ENCODE results near the gene SNAPC2. TPM values are rescaled to one million over a fixed set of nuclear protein-coding genes. Genes with fewer than 3 reads are reported as not detected.

The SNAPC2 gene
- total and polyA plus RNA-seq, 2 donors = 6.4 to 16.0 TPM

- 97% methylated on average over 22 of the region's 22 CpGs for WGBS
- DNase-seq (ENCODE audit: low read depth in 6 of 9, low spot score in 9 of 9) = no peak
- no peaks in the 10 kb centered on the region for H3K27me3 ChIP-seq (ENCODE audit: control insufficient read depth in 2 of 2, insufficient read depth in 1 of 2, low read length in 1 of 2)
- H3K4me3 ChIP-seq (ENCODE audit: low read length in 2 of 2) = no peak overlapping the region
- no peak overlapping the region for H3K27ac ChIP-seq (ENCODE audit: low read depth in 1 of 2, low read length in 1 of 2)
- no peaks in the 10 kb centered on the region for H3K4me1 ChIP-seq (ENCODE audit: control insufficient read depth in 2 of 2, insufficient read depth in 2 of 2, low read length in 2 of 2)
- peaks cover 0 to 1% of the 10 kb centered on the region in 2 donors for H3K9me3 ChIP-seq (ENCODE audit: control insufficient read depth in 2 of 2, insufficient read depth in 1 of 2, low read length in 1 of 2)
- peaks cover 73 to 87% of the 10 kb centered on the region in 2 donors for H3K36me3 ChIP-seq (ENCODE audit: control insufficient read depth in 2 of 2, insufficient read depth in 2 of 2, low read length in 1 of 2)
Measured at GRCh38 chr19:7962644-7963268, 42.6 kb downstream of the SNAPC2 start.

GRCh38 chr19:7963566-7963965 lies 43.4 kb downstream of the SNAPC2 start:
- Histone ChIP-seq H3K4me3 (ENCODE audit: low read length in 2 of 2) (no peak overlapping the region), H3K9me3 (ENCODE audit: control insufficient read depth in 2 of 2, insufficient read depth in 1 of 2, low read length in 1 of 2) (peaks cover 0 to 1% of the 10 kb centered on the region in 2 donors), H3K4me1 (ENCODE audit: control insufficient read depth in 2 of 2, insufficient read depth in 2 of 2, low read length in 2 of 2) (no peaks in the 10 kb centered on the region), H3K27ac (ENCODE audit: low read depth in 1 of 2, low read length in 1 of 2) (no peak overlapping the region), H3K27me3 (ENCODE audit: control insufficient read depth in 2 of 2, insufficient read depth in 1 of 2, low read length in 1 of 2) (no peaks in the 10 kb centered on the region), H3K36me3 (ENCODE audit: control insufficient read depth in 2 of 2, insufficient read depth in 2 of 2, low read length in 1 of 2) (peaks cover 74 to 87% of the 10 kb centered on the region in 2 donors)
- 98% methylated on average over 25 of the region's 25 CpGs for WGBS
- no peak for DNase-seq (ENCODE audit: low read depth in 6 of 9, low spot score in 9 of 9)

- H3K4me3 ChIP-seq (ENCODE audit: low read length in 2 of 2) = no peak overlapping the region
- H3K27me3 ChIP-seq (ENCODE audit: control insufficient read depth in 2 of 2, insufficient read depth in 1 of 2, low read length in 1 of 2) = no peaks in the 10 kb centered on the region
- WGBS = 96% methylated on average over 12 of the region's 12 CpGs
- H3K36me3 ChIP-seq (ENCODE audit: control insufficient read depth in 2 of 2, insufficient read depth in 2 of 2, low read length in 1 of 2) = peaks cover 75 to 87% of the 10 kb centered on the region in 2 donors
- no peaks in the 10 kb centered on the region for H3K4me1 ChIP-seq (ENCODE audit: control insufficient read depth in 2 of 2, insufficient read depth in 2 of 2, low read length in 2 of 2)
- peaks cover 0 to 1% of the 10 kb centered on the region in 2 donors for H3K9me3 ChIP-seq (ENCODE audit: control insufficient read depth in 2 of 2, insufficient read depth in 1 of 2, low read length in 1 of 2)
- no peak overlapping the region for H3K27ac ChIP-seq (ENCODE audit: low read depth in 1 of 2, low read length in 1 of 2)
- no peak for DNase-seq (ENCODE audit: low read depth in 6 of 9, low spot score in 9 of 9)
Measured at GRCh38 chr19:7965259-7965841, 45.2 kb downstream of the SNAPC2 start.

- no peaks in the 10 kb centered on the region for H3K4me1 ChIP-seq (ENCODE audit: control insufficient read depth in 2 of 2, insufficient read depth in 2 of 2, low read length in 2 of 2)
- WGBS = 96% methylated on average over 12 of the region's 12 CpGs
- peaks cover 0 to 1% of the 10 kb centered on the region in 2 donors for H3K9me3 ChIP-seq (ENCODE audit: control insufficient read depth in 2 of 2, insufficient read depth in 1 of 2, low read length in 1 of 2)
- DNase-seq (ENCODE audit: low read depth in 6 of 9, low spot score in 9 of 9) = no peak
- H3K27ac ChIP-seq (ENCODE audit: low read depth in 1 of 2, low read length in 1 of 2) = no peak overlapping the region
- no peaks in the 10 kb centered on the region for H3K27me3 ChIP-seq (ENCODE audit: control insufficient read depth in 2 of 2, insufficient read depth in 1 of 2, low read length in 1 of 2)
- H3K4me3 ChIP-seq (ENCODE audit: low read length in 2 of 2) = no peak overlapping the region
- peaks cover 71 to 80% of the 10 kb centered on the region in 2 donors for H3K36me3 ChIP-seq (ENCODE audit: control insufficient read depth in 2 of 2, insufficient read depth in 2 of 2, low read length in 1 of 2)
Measured at GRCh38 chr19:7965921-7966665, 46.0 kb downstream of the SNAPC2 start.

- no peak for DNase-seq (ENCODE audit: low read depth in 6 of 9, low spot score in 9 of 9)
- Histone ChIP-seq H3K27me3 (ENCODE audit: control insufficient read depth in 2 of 2, insufficient read depth in 1 of 2, low read length in 1 of 2) (no peaks in the 10 kb centered on the region), H3K27ac (ENCODE audit: low read depth in 1 of 2, low read length in 1 of 2) (no peak overlapping the region), H3K4me1 (ENCODE audit: control insufficient read depth in 2 of 2, insufficient read depth in 2 of 2, low read length in 2 of 2) (no peaks in the 10 kb centered on the region), H3K4me3 (ENCODE audit: low read length in 2 of 2) (no peak overlapping the region), H3K9me3 (ENCODE audit: control insufficient read depth in 2 of 2, insufficient read depth in 1 of 2, low read length in 1 of 2) (peaks cover 0 to 3% of the 10 kb centered on the region in 2 donors), H3K36me3 (ENCODE audit: control insufficient read depth in 2 of 2, insufficient read depth in 2 of 2, low read length in 1 of 2) (peaks cover 74 to 76% of the 10 kb centered on the region in 2 donors)
- 94% methylated on average over 15 of the region's 15 CpGs for WGBS
Measured at GRCh38 chr19:7968008-7968795, 48.1 kb downstream of the SNAPC2 start.

GRCh38 chr19:7968796-7969554 lies 48.8 kb downstream of the SNAPC2 start:
- no peak for DNase-seq (ENCODE audit: low read depth in 6 of 9, low spot score in 9 of 9)
- WGBS = 99% methylated on average over 20 of the region's 20 CpGs
- no peaks in the 10 kb centered on the region for H3K27me3 ChIP-seq (ENCODE audit: control insufficient read depth in 2 of 2, insufficient read depth in 1 of 2, low read length in 1 of 2)
- no peak overlapping the region for H3K27ac ChIP-seq (ENCODE audit: low read depth in 1 of 2, low read length in 1 of 2)
- no peak overlapping the region for H3K4me3 ChIP-seq (ENCODE audit: low read length in 2 of 2)
- peaks cover 74 to 76% of the 10 kb centered on the region in 2 donors for H3K36me3 ChIP-seq (ENCODE audit: control insufficient read depth in 2 of 2, insufficient read depth in 2 of 2, low read length in 1 of 2)
- H3K9me3 ChIP-seq (ENCODE audit: control insufficient read depth in 2 of 2, insufficient read depth in 1 of 2, low read length in 1 of 2) = peaks cover 0 to 1% of the 10 kb centered on the region in 2 donors
- no peaks in the 10 kb centered on the region for H3K4me1 ChIP-seq (ENCODE audit: control insufficient read depth in 2 of 2, insufficient read depth in 2 of 2, low read length in 2 of 2)

- 96% methylated on average over 11 of the region's 11 CpGs for WGBS
- Histone ChIP-seq H3K27ac (ENCODE audit: low read depth in 1 of 2, low read length in 1 of 2) (no peak overlapping the region), H3K36me3 (ENCODE audit: control insufficient read depth in 2 of 2, insufficient read depth in 2 of 2, low read length in 1 of 2) (peaks cover 76 to 77% of the 10 kb centered on the region in 2 donors), H3K4me1 (ENCODE audit: control insufficient read depth in 2 of 2, insufficient read depth in 2 of 2, low read length in 2 of 2) (no peaks in the 10 kb centered on the region), H3K4me3 (ENCODE audit: low read length in 2 of 2) (no peak overlapping the region), H3K9me3 (ENCODE audit: control insufficient read depth in 2 of 2, insufficient read depth in 1 of 2, low read length in 1 of 2) (peaks cover 0 to 1% of the 10 kb centered on the region in 2 donors), H3K27me3 (ENCODE audit: control insufficient read depth in 2 of 2, insufficient read depth in 1 of 2, low read length in 1 of 2) (no peaks in the 10 kb centered on the region)
- no peak for DNase-seq (ENCODE audit: low read depth in 6 of 9, low spot score in 9 of 9)
Measured at GRCh38 chr19:7969555-7969939, 49.4 kb downstream of the SNAPC2 start.

- WGBS = 89% methylated on average over 12 of the region's 12 CpGs
- peaks cover 0 to 1% of the 10 kb centered on the region in 2 donors for H3K9me3 ChIP-seq (ENCODE audit: control insufficient read depth in 2 of 2, insufficient read depth in 1 of 2, low read length in 1 of 2)
- no peak overlapping the region for H3K27ac ChIP-seq (ENCODE audit: low read depth in 1 of 2, low read length in 1 of 2)
- peaks cover 77 to 80% of the 10 kb centered on the region in 2 donors for H3K36me3 ChIP-seq (ENCODE audit: control insufficient read depth in 2 of 2, insufficient read depth in 2 of 2, low read length in 1 of 2)
- H3K4me1 ChIP-seq (ENCODE audit: control insufficient read depth in 2 of 2, insufficient read depth in 2 of 2, low read length in 2 of 2) = no peaks in the 10 kb centered on the region
- peak in 4 of 9 donors; percentile 4 to 32 (median 13) for DNase-seq (ENCODE audit: low read depth in 6 of 9, low spot score in 9 of 9)
- H3K27me3 ChIP-seq (ENCODE audit: control insufficient read depth in 2 of 2, insufficient read depth in 1 of 2, low read length in 1 of 2) = no peaks in the 10 kb centered on the region
- no peak overlapping the region for H3K4me3 ChIP-seq (ENCODE audit: low read length in 2 of 2)
Measured at GRCh38 chr19:7970716-7971448, 50.7 kb downstream of the SNAPC2 start.

All from thymus (tissue), 11 donors.